PC-9 (cell line): ENCODE data around the gene DLX4. TPM values are rescaled to one million over a fixed set of nuclear protein-coding genes. Genes with fewer than 3 reads are reported as not detected.
A peak's percentile ranks its signal among the peaks of the same experiment; 100 is the strongest.

Source experiments
- BruUV-seq: library from RNA; stranded (reverse); fragments of 400-500 nt; replicated peaks from 2 replicates; lab custom pipeline; 2021; lab: Mats Ljungman, UMichigan
- CTCF ChIA-PET: fragments of 300-600 bp; sonication (Branson Sonifier 250); formaldehyde crosslinking; loops from one replicate; lab custom pipeline; 2022; ENCODE audit warnings: antibody characterized with exemption; lab: Charles Lee
- POLR2A ChIA-PET: fragments of 300-600 bp; sonication (Branson Sonifier 250); formaldehyde crosslinking; loops from one replicate; lab custom pipeline; 2022; ENCODE audit warnings: antibody characterized with exemption; ENCODE audit not compliant: unreplicated experiment; lab: Charles Lee
- DNase-seq, 2 experiments: peaks; one replicate each; pipeline versions ENCODE4 v3.0.0 to v3.0.0-alpha.2; 2015 to 2022; ENCODE audit warnings: mixed read lengths in 1 of 2
- H2AFZ ChIP-seq: fragments of 200-600 bp; sonication (generic); 2 replicates; pipeline ENCODE4 v1.8.1; 2017; ENCODE audit warnings: antibody characterized with exemption
- H3F3A ChIP-seq: fragments of 200-600 bp; sonication (generic); 2 replicates; pipeline ENCODE4 v1.8.1; 2017; ENCODE audit warnings: antibody characterized with exemption, mild to moderate bottlenecking, low read depth; ENCODE audit not compliant: insufficient read depth
- H3K27ac ChIP-seq: fragments of 200-600 bp; sonication (generic); 2 replicates; pipeline ENCODE4 v1.6.1; 2016; ENCODE audit warnings: mixed run types
- H3K27me3 ChIP-seq: fragments of 200-600 bp; sonication (generic); 2 replicates; pipeline ENCODE4 v1.6.1; 2016; ENCODE audit warnings: low read depth, mixed run types; ENCODE audit not compliant: insufficient read depth
- H3K36me3 ChIP-seq: fragments of 200-600 bp; sonication (generic); 2 replicates; pipeline ENCODE4 v1.6.1; 2016; ENCODE audit warnings: low read depth, mixed run types
- H3K4me1 ChIP-seq: fragments of 200-600 bp; sonication (generic); replicated peaks from 2 replicates; pipeline ENCODE4 v1.6.1; 2016; ENCODE audit warnings: mixed run types; ENCODE audit not compliant: insufficient read depth
- H3K4me2 ChIP-seq: fragments of 200-600 bp; sonication (generic); 2 replicates; pipeline ENCODE4 v1.6.1; 2017; ENCODE audit warnings: mixed run types
- H3K4me3 ChIP-seq: fragments of 200-600 bp; sonication (generic); 2 replicates; pipeline ENCODE4 v1.6.1; 2016; ENCODE audit warnings: mixed run types
- H3K79me2 ChIP-seq: fragments of 200-600 bp; sonication (generic); 2 replicates; pipeline ENCODE4 v1.6.1; 2017; ENCODE audit warnings: low read depth, mixed run types
- H3K9me2 ChIP-seq: fragments of 200-600 bp; sonication (generic); 2 replicates; pipeline ENCODE4 v1.8.1; 2017; ENCODE audit warnings: mild to moderate bottlenecking; ENCODE audit not compliant: insufficient read depth
- H3K9me3 ChIP-seq: fragments of 200-600 bp; sonication (generic); 2 replicates; pipeline ENCODE4 v1.8.1; 2016; ENCODE audit warnings: low read depth; ENCODE audit not compliant: insufficient read depth
- H4K20me1 ChIP-seq: fragments of 200-600 bp; sonication (generic); 2 replicates; pipeline ENCODE4 v1.8.1; 2017; ENCODE audit not compliant: insufficient read depth
- EZH2 ChIP-seq: fragments of 200-600 bp; sonication (generic); IDR thresholded peaks from 2 replicates; pipeline ENCODE4 v1.8.0; 2017; ENCODE audit warnings: antibody characterized with exemption, low read depth
- intact Hi-C: fragments of 100-400 bp; cut with micrococcal nuclease; formaldehyde crosslinking; loops from one replicate; pipeline ENCODE4 v1.10.0; 2022; ENCODE audit not compliant: unreplicated experiment
- total RNA-seq: library from RNA; stranded (reverse); gene quantifications from 2 replicates; pipeline ENCODE4 v1.2.3, GENCODE V29; 2021
- TF ChIP-seq, protein P1 (sequence below): fragments of 200-600 bp; sonication (generic); conservative IDR thresholded peaks from 2 replicates; pipeline ENCODE4 v1.6.1; 2017; ENCODE audit warnings: mixed run types, antibody characterized with exemption, mild to moderate bottlenecking, moderate library complexity

Gene DLX4
- total RNA-seq, 1 experiment from 2014 or later: 8.8 TPM

GRCh38 chr17:49992933-49993422, 24.0 kb downstream of the DLX4 start:
- Histone ChIP-seq H3K79me2 (peaks cover 6% of the 10 kb centered on the region; the same call in 1 of the 2 replicates), H3K36me3 (no peaks in the 10 kb centered on the region), H3K9me2 (no peaks in the 10 kb centered on the region), H3K27ac (no peak overlapping the region), H4K20me1 (no peaks in the 10 kb centered on the region), H3K4me2 (peak overlapping the region; percentile 94), H3K9me3 (no peaks in the 10 kb centered on the region), H2AFZ (peak overlapping the region; percentile 71; the same call in 1 of the 2 replicates), H3K27me3 (peaks cover 7% of the 10 kb centered on the region; the same call in 1 of the 2 replicates), H3F3A (peaks cover 14% of the 10 kb centered on the region), H3K4me3 (peak overlapping the region; percentile 63), H3K4me1 (peaks cover 36% of the 10 kb centered on the region)
- intact Hi-C loops: loop anchor here (10.0 kb wide), 1 partner anchor 578 kb away; the partner anchor contains the start of gene PHB1
- CTCF ChIA-PET: interaction anchor here (0.6 to 0.7 kb wide), 2 partner anchors 22 to 38 kb away, joined by 3 to 5 read pairs; no protein-coding TSS in a partner anchor
- POLR2A ChIA-PET: no interaction called here
- no peak for TF ChIP-seq EZH2
- TF ChIP-seq, protein P1, sequence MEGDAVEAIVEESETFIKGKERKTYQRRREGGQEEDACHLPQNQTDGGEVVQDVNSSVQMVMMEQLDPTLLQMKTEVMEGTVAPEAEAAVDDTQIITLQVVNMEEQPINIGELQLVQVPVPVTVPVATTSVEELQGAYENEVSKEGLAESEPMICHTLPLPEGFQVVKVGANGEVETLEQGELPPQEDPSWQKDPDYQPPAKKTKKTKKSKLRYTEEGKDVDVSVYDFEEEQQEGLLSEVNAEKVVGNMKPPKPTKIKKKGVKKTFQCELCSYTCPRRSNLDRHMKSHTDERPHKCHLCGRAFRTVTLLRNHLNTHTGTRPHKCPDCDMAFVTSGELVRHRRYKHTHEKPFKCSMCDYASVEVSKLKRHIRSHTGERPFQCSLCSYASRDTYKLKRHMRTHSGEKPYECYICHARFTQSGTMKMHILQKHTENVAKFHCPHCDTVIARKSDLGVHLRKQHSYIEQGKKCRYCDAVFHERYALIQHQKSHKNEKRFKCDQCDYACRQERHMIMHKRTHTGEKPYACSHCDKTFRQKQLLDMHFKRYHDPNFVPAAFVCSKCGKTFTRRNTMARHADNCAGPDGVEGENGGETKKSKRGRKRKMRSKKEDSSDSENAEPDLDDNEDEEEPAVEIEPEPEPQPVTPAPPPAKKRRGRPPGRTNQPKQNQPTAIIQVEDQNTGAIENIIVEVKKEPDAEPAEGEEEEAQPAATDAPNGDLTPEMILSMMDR: no peak
- no peak for DNase-seq
- BruUV-seq: no TSS peak

GRCh38 chr17:49993423-49994060, 24.6 kb downstream of the DLX4 start:
- H3K27ac ChIP-seq: no peak overlapping the region
- H3K4me1 ChIP-seq: peaks cover 33% of the 10 kb centered on the region
- H3K4me2 ChIP-seq: peak overlapping the region; percentile 94
- no peak for TF ChIP-seq EZH2
- TF ChIP-seq, protein P1: no peak
- H4K20me1 ChIP-seq: no peaks in the 10 kb centered on the region
- CTCF ChIA-PET: interaction anchor here (0.6 to 1.1 kb wide), 2 partner anchors 22 to 108 kb away, joined by 3 to 4 read pairs; no protein-coding TSS in a partner anchor
- no TSS peak for BruUV-seq
- H2AFZ ChIP-seq: peak overlapping the region; percentile 71
- intact Hi-C loops: loop anchor here (10.0 kb wide), 1 partner anchor 579 kb away; the partner anchor contains the start of gene PHB1
- H3K27me3 ChIP-seq: peaks cover 7% of the 10 kb centered on the region; the same call in 1 of the 2 replicates
- POLR2A ChIA-PET: interaction anchor here (0.7 kb wide), 1 partner anchor 109 kb away, joined by 50 read pairs; no protein-coding TSS in a partner anchor
- no peak for DNase-seq
- H3K9me3 ChIP-seq: no peaks in the 10 kb centered on the region
- H3K36me3 ChIP-seq: no peaks in the 10 kb centered on the region
- H3K4me3 ChIP-seq: peak overlapping the region; percentile 63
- no peaks in the 10 kb centered on the region for H3K9me2 ChIP-seq
- H3F3A ChIP-seq: peaks cover 14% of the 10 kb centered on the region
- peaks cover 6% of the 10 kb centered on the region; the same call in 1 of the 2 replicates for H3K79me2 ChIP-seq
